Measurements from ENCODE around the gene RCAN1. TPM values are rescaled to one million over a fixed set of nuclear protein-coding genes. Genes with fewer than 3 reads are reported as not detected.

Gene RCAN1
- total RNA-seq, 1 donor from 2014 or later: 22.1 TPM

GRCh38 chr21:34603002-34603709 lies 11.8 kb downstream of the RCAN1 start:
- DNase-seq (ENCODE audit: low read depth): peak; percentile 49
- no peak for FAIRE-seq
- Histone ChIP-seq H3K4me3 (ENCODE audit: low read depth, low read length) (no peak overlapping the region), H3K36me3 (ENCODE audit: control insufficient read depth, insufficient read depth, low read length) (no peaks in the 10 kb centered on the region), H3K27me3 (ENCODE audit: control insufficient read depth, insufficient read depth, low read length) (no peaks in the 10 kb centered on the region)
- peak; percentile 84 for TF ChIP-seq CTCF (IDR thresholded peaks at IDR 0.05; ENCODE audit: insufficient read depth, low read length, severe bottlenecking)

GRCh38 chr21:34602061-34602460 lies 12.9 kb downstream of the RCAN1 start:
- Histone ChIP-seq H3K36me3 (ENCODE audit: control insufficient read depth, insufficient read depth, low read length) (no peaks in the 10 kb centered on the region), H3K27me3 (ENCODE audit: control insufficient read depth, insufficient read depth, low read length) (no peaks in the 10 kb centered on the region), H3K4me3 (ENCODE audit: low read depth, low read length) (no peak overlapping the region)
- DNase-seq (ENCODE audit: low read depth) (no peak), FAIRE-seq (no peak)
- no peak for TF ChIP-seq CTCF (IDR thresholded peaks at IDR 0.05; ENCODE audit: insufficient read depth, low read length, severe bottlenecking)

GRCh38 chr21:34599534-34600101 lies 15.3 kb downstream of the RCAN1 start:
- DNase-seq (ENCODE audit: low read depth) (peak; percentile 15), FAIRE-seq (no peak)
- Histone ChIP-seq H3K4me3 (ENCODE audit: low read depth, low read length) (no peak overlapping the region), H3K36me3 (ENCODE audit: control insufficient read depth, insufficient read depth, low read length) (no peaks in the 10 kb centered on the region), H3K27me3 (ENCODE audit: control insufficient read depth, insufficient read depth, low read length) (no peaks in the 10 kb centered on the region)
- no peak for TF ChIP-seq CTCF (IDR thresholded peaks at IDR 0.05; ENCODE audit: insufficient read depth, low read length, severe bottlenecking)

GRCh38 chr21:34598931-34599400 lies 15.9 kb downstream of the RCAN1 start:
- TF ChIP-seq CTCF (IDR thresholded peaks at IDR 0.05; ENCODE audit: insufficient read depth, low read length, severe bottlenecking): no peak
- DNase-seq (ENCODE audit: low read depth) (peak; percentile 89), FAIRE-seq (no peak)
- H3K4me3 ChIP-seq (ENCODE audit: low read depth, low read length): no peak overlapping the region
- no peaks in the 10 kb centered on the region for H3K36me3 ChIP-seq (ENCODE audit: control insufficient read depth, insufficient read depth, low read length)
- no peaks in the 10 kb centered on the region for H3K27me3 ChIP-seq (ENCODE audit: control insufficient read depth, insufficient read depth, low read length)

DNA sequence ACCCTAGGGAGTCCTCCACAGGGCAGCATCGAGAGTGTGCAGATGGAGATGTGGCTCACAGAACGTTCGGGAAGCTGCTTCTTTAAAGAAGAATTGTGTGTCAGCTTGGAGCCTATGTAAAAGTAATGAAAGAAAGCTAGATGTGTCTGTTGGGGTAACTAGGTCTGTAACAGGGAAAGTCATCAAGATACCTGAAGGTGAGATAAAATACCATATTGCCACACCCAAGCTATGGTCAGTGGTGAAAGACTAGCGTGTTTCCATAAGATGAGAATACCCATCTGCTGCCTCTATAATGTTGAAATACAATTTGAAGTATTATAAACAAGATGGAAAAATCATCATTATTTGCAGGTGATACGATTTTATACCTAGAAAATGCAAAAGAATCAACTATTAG lies 17.5 kb downstream of the RCAN1 start:
- no peaks in the 10 kb centered on the region for H3K27me3 ChIP-seq (ENCODE audit: control insufficient read depth, insufficient read depth, low read length)
- TF ChIP-seq CTCF (IDR thresholded peaks at IDR 0.05; ENCODE audit: insufficient read depth, low read length, severe bottlenecking): no peak
- no peak for DNase-seq (ENCODE audit: low read depth)
- no peaks in the 10 kb centered on the region for H3K36me3 ChIP-seq (ENCODE audit: control insufficient read depth, insufficient read depth, low read length)
- no peak for FAIRE-seq
- no peak overlapping the region for H3K4me3 ChIP-seq (ENCODE audit: low read depth, low read length)
